Measurements from ENCODE around the gene SYNJ2.

SYNJ2 gene

GRCh38 chr6:158067436-158068015 is 85.9 kb downstream of the SYNJ2 start:
- no peak for TF ChIP-seq POLR2A (IDR thresholded peaks at IDR 0.05; ENCODE audit: low read depth, low read length)
- FAIRE-seq = no peak
- DNase-seq (ENCODE audit: insufficient read length, low spot score) = no peak

DNA sequence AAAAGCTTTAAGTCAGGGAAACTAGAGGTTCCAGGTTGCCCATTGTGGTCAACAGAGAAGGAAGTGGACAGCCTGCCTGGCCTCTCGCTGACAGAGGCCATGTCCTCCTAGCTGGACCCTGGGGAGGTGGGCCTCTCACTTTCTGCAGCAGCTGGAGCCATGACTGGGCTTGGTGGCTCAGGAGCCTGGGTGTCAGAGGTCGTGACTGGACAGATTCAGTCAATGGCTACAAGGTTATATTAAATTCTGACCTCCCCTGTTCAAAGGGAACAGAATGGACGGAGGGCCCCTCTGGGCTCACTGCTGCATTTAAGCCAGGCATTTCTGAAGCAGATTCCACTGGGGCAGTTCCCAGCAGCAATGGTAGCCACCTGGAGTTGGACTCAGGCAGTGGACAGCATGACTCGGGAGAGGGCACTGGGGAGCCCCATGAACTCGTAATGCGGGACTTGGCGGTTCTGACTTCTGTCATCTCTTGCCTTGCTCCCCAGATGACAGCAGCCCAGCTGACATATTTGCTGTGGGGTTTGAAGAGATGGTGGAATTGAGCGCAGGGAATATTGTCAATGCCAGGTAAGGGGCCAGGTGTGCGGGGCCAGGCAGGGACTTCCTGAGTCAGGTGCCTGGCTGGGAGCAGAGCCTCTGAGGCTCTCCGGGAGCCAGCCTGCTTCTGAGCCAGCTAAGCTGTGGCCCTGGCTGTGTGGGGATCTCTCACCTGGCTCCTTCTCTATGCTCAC is 86.7 kb downstream of the SYNJ2 start:
- TF ChIP-seq POLR2A (IDR thresholded peaks at IDR 0.05; ENCODE audit: low read depth, low read length) = no peak
- FAIRE-seq (no peak), DNase-seq (ENCODE audit: insufficient read length, low spot score) (no peak)

- TF ChIP-seq POLR2A (IDR thresholded peaks at IDR 0.05; ENCODE audit: low read depth, low read length) = no peak
- peak; percentile 86 for DNase-seq (ENCODE audit: insufficient read length, low spot score)
- no peak for FAIRE-seq
Measured at GRCh38 chr6:158068893-158069799, 87.5 kb downstream of the SYNJ2 start.

DNA sequence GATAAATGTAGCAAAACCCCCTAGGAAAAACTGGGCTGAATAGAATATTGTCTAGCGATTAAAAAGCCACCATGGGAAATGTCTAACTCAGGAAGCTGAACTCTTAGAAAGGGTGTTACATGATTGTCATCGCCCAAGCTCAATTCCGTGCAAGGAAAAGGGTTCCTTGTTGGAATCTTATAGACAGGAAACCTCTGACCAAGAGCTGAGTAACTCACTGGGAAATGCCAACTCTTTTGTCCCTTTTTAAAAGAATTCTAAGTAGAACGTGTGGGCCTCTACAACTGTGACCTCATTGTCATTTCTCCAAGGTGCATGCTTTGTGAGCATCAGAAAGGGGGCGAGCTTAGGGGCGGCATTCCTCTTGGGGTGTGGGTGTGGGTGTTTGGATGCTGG is 88.1 kb downstream of the SYNJ2 start:
- DNase-seq (ENCODE audit: insufficient read length, low spot score) (no peak), FAIRE-seq (no peak)
- TF ChIP-seq POLR2A (IDR thresholded peaks at IDR 0.05; ENCODE audit: low read depth, low read length) = no peak

GRCh38 chr6:158070513-158070912 is 88.8 kb downstream of the SYNJ2 start:
- DNase-seq (ENCODE audit: insufficient read length, low spot score) = no peak
- FAIRE-seq = no peak
- TF ChIP-seq POLR2A (IDR thresholded peaks at IDR 0.05; ENCODE audit: low read depth, low read length) = no peak

- TF ChIP-seq POLR2A (IDR thresholded peaks at IDR 0.05; ENCODE audit: low read depth, low read length) = no peak
- no peak for DNase-seq (ENCODE audit: insufficient read length, low spot score)
- FAIRE-seq = no peak
Measured at GRCh38 chr6:158071121-158072082, 89.7 kb downstream of the SYNJ2 start.

- TF ChIP-seq POLR2A (IDR thresholded peaks at IDR 0.05; ENCODE audit: low read depth, low read length) = no peak
- DNase-seq (ENCODE audit: insufficient read length, low spot score) (no peak), FAIRE-seq (no peak)
Measured at GRCh38 chr6:158072083-158072721, 90.5 kb downstream of the SYNJ2 start.

DNA sequence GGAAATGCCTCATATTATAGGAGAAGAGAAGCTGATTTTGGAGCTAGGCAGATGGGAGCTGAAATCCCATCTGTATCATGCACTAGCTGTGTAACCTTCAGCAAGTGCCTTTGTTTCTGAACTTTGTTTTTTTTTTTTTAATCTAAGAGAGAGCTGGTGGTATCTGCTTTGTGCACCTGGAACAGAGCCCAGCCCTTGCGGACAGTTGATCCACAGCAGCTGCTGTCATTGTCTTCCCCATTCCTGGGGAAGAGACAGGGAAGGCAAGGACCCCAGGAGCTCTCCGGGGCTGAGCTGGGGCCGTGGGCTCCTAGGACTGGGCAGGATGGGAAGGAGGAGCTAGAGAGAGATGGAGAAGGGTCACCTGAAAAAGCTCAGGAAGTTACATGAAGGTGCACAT is 92.1 kb downstream of the SYNJ2 start:
- no peak for DNase-seq (ENCODE audit: insufficient read length, low spot score)
- no peak for TF ChIP-seq POLR2A (IDR thresholded peaks at IDR 0.05; ENCODE audit: low read depth, low read length)
- FAIRE-seq = no peak

GRCh38 chr6:158076548-158076947 is 94.9 kb downstream of the SYNJ2 start:
- FAIRE-seq (no peak), DNase-seq (ENCODE audit: insufficient read length, low spot score) (no peak)
- TF ChIP-seq POLR2A (IDR thresholded peaks at IDR 0.05; ENCODE audit: low read depth, low read length) = no peak

DNA sequence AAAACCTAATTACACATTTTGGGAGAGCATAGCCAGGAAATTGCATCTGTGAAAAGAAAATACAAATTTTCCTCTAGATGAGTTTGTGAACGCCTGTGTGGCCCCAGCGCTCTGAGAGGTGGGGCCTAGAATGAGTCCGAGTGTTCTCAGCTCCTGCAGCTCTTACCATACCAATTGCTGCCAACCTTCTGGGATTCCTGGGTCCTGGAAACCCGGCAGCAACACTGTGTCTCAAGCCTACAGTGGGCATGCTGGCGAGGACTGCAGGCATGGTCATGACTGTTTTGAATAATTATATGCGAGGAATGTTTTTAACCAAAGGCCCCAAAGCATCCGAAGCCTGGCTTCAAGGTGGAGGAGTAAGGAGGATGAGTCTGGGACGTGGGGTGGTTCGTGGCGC is 96.0 kb downstream of the SYNJ2 start:
- FAIRE-seq (no peak), DNase-seq (ENCODE audit: insufficient read length, low spot score) (no peak)
- TF ChIP-seq POLR2A (IDR thresholded peaks at IDR 0.05; ENCODE audit: low read depth, low read length) = no peak

- no peak for FAIRE-seq
- no peak for DNase-seq (ENCODE audit: insufficient read length, low spot score)
- no peak for TF ChIP-seq POLR2A (IDR thresholded peaks at IDR 0.05; ENCODE audit: low read depth, low read length)
Measured at GRCh38 chr6:158078320-158078719, 96.7 kb downstream of the SYNJ2 start.

DNA sequence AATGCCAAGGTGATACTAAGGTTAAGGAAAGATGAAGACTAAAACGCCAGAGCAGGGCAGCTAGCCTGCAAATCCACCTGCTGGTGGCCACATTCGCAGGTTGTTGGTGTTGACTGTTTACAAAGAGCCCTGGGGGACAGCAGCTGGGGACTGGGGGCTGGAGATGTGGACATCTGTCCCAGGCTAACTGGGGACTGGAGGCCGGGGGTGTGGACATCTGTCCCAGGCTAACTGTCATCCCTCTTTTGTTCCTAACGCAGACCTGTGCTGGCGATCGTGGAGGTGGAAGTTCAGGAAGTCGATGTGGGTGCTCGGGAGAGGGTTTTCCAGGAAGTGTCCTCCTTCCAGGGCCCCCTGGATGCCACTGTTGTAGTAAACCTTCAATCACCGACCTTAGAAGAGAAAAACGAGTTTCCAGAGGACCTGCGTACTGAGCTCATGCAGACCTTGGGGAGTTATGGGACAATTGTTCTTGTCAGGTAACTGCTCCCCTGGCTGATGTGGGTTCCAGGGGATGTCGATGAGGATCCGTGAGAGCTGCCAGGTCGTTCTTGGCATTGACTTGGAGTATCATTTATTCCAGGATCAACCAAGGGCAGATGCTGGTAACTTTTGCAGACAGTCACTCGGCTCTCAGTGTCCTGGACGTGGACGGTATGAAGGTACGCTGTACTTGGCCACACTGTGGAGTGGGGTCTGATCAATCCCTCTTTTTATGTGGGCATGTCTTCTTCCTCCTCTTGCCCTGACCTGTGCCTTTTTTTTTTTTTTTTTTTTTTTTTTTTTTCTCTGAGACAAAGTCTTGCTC is 99.4 kb downstream of the SYNJ2 start:
- no peak for DNase-seq (ENCODE audit: insufficient read length, low spot score)
- no peak for TF ChIP-seq POLR2A (IDR thresholded peaks at IDR 0.05; ENCODE audit: low read depth, low read length)
- no peak for FAIRE-seq

Measured in H54 (cell line).